IMR-90 (cell line): Measurements from ENCODE around the gene GAL3ST2. TPM values are rescaled to one million over a fixed set of nuclear protein-coding genes. Genes with fewer than 3 reads are reported as not detected.

Experiments
- ATAC-seq: fragments of 200-7000 bp; cut with Tn5 transposase; 2 replicates; pipeline ENCODE4 v1.9.1; 2020; ENCODE audit warnings: low read depth, mild to moderate bottlenecking, moderate library complexity
- BruUV-seq: library from RNA; stranded (reverse); fragments of 400-500 nt; replicated peaks from 2 replicates; lab custom pipeline; 2021; lab: Mats Ljungman, UMichigan
- CTCF ChIA-PET: fragments of 300-600 bp; formaldehyde crosslinking; extraction: SDS; loops from one replicate; lab custom pipeline; 2021; ENCODE audit warnings: antibody characterized with exemption; lab: Yijun Ruan, JAX
- POLR2A ChIA-PET: fragments of 300-600 bp; sonication (Branson Sonifier 250); formaldehyde crosslinking; loops from one replicate; lab custom pipeline; 2022; ENCODE audit warnings: antibody characterized with exemption; ENCODE audit not compliant: unreplicated experiment; lab: Charles Lee
- DNase-seq: peaks from one replicate; pipeline ENCODE4 v3.0.0; 2013
- H2AFZ ChIP-seq: replicated peaks from 2 replicates; pipeline ENCODE3; 2013; ENCODE audit warnings: low read length, mild to moderate bottlenecking; ENCODE audit not compliant: poor library complexity
- H2AK5ac ChIP-seq: 2 replicates; pipeline ENCODE4 v1.6.1; 2013; ENCODE audit warnings: low read depth, low read length, inconsistent platforms
- H2AK9ac ChIP-seq: replicated peaks from 2 replicates; pipeline ENCODE3; 2013; ENCODE audit warnings: mild to moderate bottlenecking, low read depth, low read length, moderate library complexity; ENCODE audit not compliant: poor library complexity
- H2BK120ac ChIP-seq: 2 replicates; pipeline ENCODE4 v1.6.1; 2013; ENCODE audit warnings: low read depth, low read length, inconsistent platforms
- H2BK15ac ChIP-seq: 3 replicates; pipeline ENCODE4 v1.6.1; 2013; ENCODE audit warnings: low read depth, low read length, inconsistent platforms
- H2BK20ac ChIP-seq: 2 replicates; pipeline ENCODE4 v1.6.1; 2013; ENCODE audit warnings: low read depth, mild to moderate bottlenecking, inconsistent platforms, low read length, moderate library complexity
- H2BK5ac ChIP-seq: 2 replicates; pipeline ENCODE4 v1.6.1; 2013; ENCODE audit warnings: mild to moderate bottlenecking, low read depth, low read length, inconsistent platforms; ENCODE audit not compliant: poor library complexity, severe bottlenecking
- H3K14ac ChIP-seq: replicated peaks from 2 replicates; pipeline ENCODE4 v1.6.1; 2013; ENCODE audit warnings: low read depth, low read length, inconsistent platforms
- H3K18ac ChIP-seq: 2 replicates; pipeline ENCODE4 v1.6.1; 2013; ENCODE audit warnings: low read depth, low read length, control low read depth
- H3K23ac ChIP-seq: 2 replicates; pipeline ENCODE4 v1.6.1; 2013; ENCODE audit warnings: low read depth, low read length, inconsistent platforms
- H3K27ac ChIP-seq: 2 replicates; pipeline ENCODE4 v1.5.1; 2013; ENCODE audit warnings: mild to moderate bottlenecking, control low read depth, low read length; ENCODE audit not compliant: insufficient read depth
- H3K27me3 ChIP-seq: 2 replicates; pipeline ENCODE4 v1.6.1; 2013; ENCODE audit warnings: low read length; ENCODE audit not compliant: control insufficient read depth, insufficient read depth
- H3K36me3 ChIP-seq: 2 replicates; pipeline ENCODE4 v1.6.1; 2013; ENCODE audit warnings: low read length, mixed read lengths; ENCODE audit not compliant: control insufficient read depth, insufficient read depth
- H3K4ac ChIP-seq: 2 replicates; pipeline ENCODE4 v1.6.1; 2013; ENCODE audit warnings: low read depth, low read length, inconsistent platforms
- H3K4me1 ChIP-seq: 2 replicates; pipeline ENCODE4 v1.6.1; 2013; ENCODE audit warnings: low read length, mixed read lengths; ENCODE audit not compliant: control insufficient read depth, insufficient read depth
- H3K4me2 ChIP-seq: 2 replicates; pipeline ENCODE4 v1.6.1; 2013; ENCODE audit warnings: low read depth, mild to moderate bottlenecking, control low read depth, low read length, moderate library complexity
- H3K4me3 ChIP-seq: 2 replicates; pipeline ENCODE4 v1.5.1; 2013; ENCODE audit warnings: low read depth, mild to moderate bottlenecking, control low read depth, low read length, moderate library complexity; ENCODE audit not compliant: insufficient read depth
- H3K56ac ChIP-seq: 2 replicates; pipeline ENCODE4 v1.6.1; 2013; ENCODE audit warnings: low read length, inconsistent platforms; ENCODE audit not compliant: insufficient read depth; ENCODE audit errors: extremely low read depth
- H3K79me1 ChIP-seq, 2 experiments: 2 replicates each; pipeline ENCODE4 v1.6.1; 2013; ENCODE audit warnings: low read length in 2 of 2, inconsistent platforms in 1 of 2, low read depth in 1 of 2
- H3K9ac ChIP-seq: 2 replicates; pipeline ENCODE4 v1.6.1; 2013; ENCODE audit warnings: low read depth, low read length, control low read depth
- H3K9me1 ChIP-seq: 2 replicates; pipeline ENCODE4 v1.6.1; 2013; ENCODE audit warnings: low read length, inconsistent platforms; ENCODE audit not compliant: insufficient read depth
- H3K9me3 ChIP-seq: 2 replicates; pipeline ENCODE4 v1.6.1; 2013; ENCODE audit warnings: low read length; ENCODE audit not compliant: control insufficient read depth, insufficient read depth
- H4K20me1 ChIP-seq: 2 replicates; pipeline ENCODE4 v1.6.1; 2013; ENCODE audit warnings: low read length, inconsistent platforms; ENCODE audit not compliant: insufficient read depth
- H4K5ac ChIP-seq: 2 replicates; pipeline ENCODE4 v1.6.1; 2013; ENCODE audit warnings: mild to moderate bottlenecking, low read depth, low read length, control low read depth
- H4K8ac ChIP-seq, 2 experiments: 2 replicates each; pipeline ENCODE4 v1.6.1; 2013; ENCODE audit warnings: low read depth in 2 of 2, low read length in 2 of 2, control low read depth in 1 of 2, inconsistent platforms in 1 of 2
- H4K91ac ChIP-seq: 2 replicates; pipeline ENCODE4 v1.6.1; 2013; ENCODE audit warnings: low read depth, low read length, inconsistent platforms; ENCODE audit not compliant: insufficient read depth
- BHLHE40 ChIP-seq: fragments of 150-350 bp; IDR thresholded peaks from 2 replicates; pipeline ENCODE4 v1.6.1; 2016; ENCODE audit warnings: mild to moderate bottlenecking, low read depth, low read length
- CEBPB ChIP-seq: IDR thresholded peaks from 2 replicates; pipeline ENCODE4 v1.6.1; 2012; ENCODE audit warnings: low read depth, low read length, improper control_type of control experiment
- CTCF ChIP-seq: conservative IDR thresholded peaks from 2 replicates; pipeline ENCODE4 v1.5.1; 2012; ENCODE audit warnings: mild to moderate bottlenecking, low read depth, low read length, improper control_type of control experiment
- FOS ChIP-seq: fragments of 150-350 bp; IDR thresholded peaks from 2 replicates; pipeline ENCODE4 v1.6.1; 2016; ENCODE audit warnings: low read depth, low read length
- MAFK ChIP-seq: IDR thresholded peaks from 2 replicates; pipeline ENCODE4 v1.6.1; 2012; ENCODE audit warnings: low read depth, low read length, improper control_type of control experiment
- MAZ ChIP-seq: IDR thresholded peaks from 2 replicates; pipeline ENCODE4 v1.6.1; 2012; ENCODE audit warnings: low read depth, mild to moderate bottlenecking, low read length, improper control_type of control experiment, moderate library complexity, borderline replicate concordance
- MXI1 ChIP-seq: IDR thresholded peaks from 2 replicates; pipeline ENCODE4 v1.6.1; 2012; ENCODE audit warnings: low read depth, mild to moderate bottlenecking, low read length, moderate library complexity, borderline replicate concordance
- NFE2L2 ChIP-seq: fragments of 150-350 bp; IDR thresholded peaks from 2 replicates; pipeline ENCODE4 v1.6.1; 2016; ENCODE audit warnings: low read depth, mild to moderate bottlenecking, low read length
- POLR2A ChIP-seq: IDR thresholded peaks from 2 replicates; pipeline ENCODE4 v1.6.1; 2012; ENCODE audit warnings: mild to moderate bottlenecking, low read depth, low read length
- RAD21 ChIP-seq: IDR thresholded peaks from 2 replicates; pipeline ENCODE4 v1.6.1; 2012; ENCODE audit warnings: low read length, improper control_type of control experiment
- RCOR1 ChIP-seq: IDR thresholded peaks from 2 replicates; pipeline ENCODE4 v1.6.1; 2012; ENCODE audit warnings: mild to moderate bottlenecking, low read length, improper control_type of control experiment; ENCODE audit not compliant: insufficient replicate concordance
- RFX5 ChIP-seq: IDR thresholded peaks from 2 replicates; pipeline ENCODE4 v1.8.0; 2012; ENCODE audit warnings: low read depth, mild to moderate bottlenecking, low read length, moderate library complexity
- SMC3 ChIP-seq: fragments of 150-350 bp; IDR thresholded peaks from 2 replicates; pipeline ENCODE4 v1.6.1; 2016; ENCODE audit warnings: low read depth, mild to moderate bottlenecking, antibody characterized with exemption, low read length, moderate library complexity
- USF2 ChIP-seq: fragments of 150-350 bp; IDR thresholded peaks from 2 replicates; pipeline ENCODE4 v1.6.1; 2017; ENCODE audit warnings: mild to moderate bottlenecking, antibody characterized with exemption, low read length, low read depth
- WGBS, 2 experiments: methylation state at CpG; one replicate each; pipeline versions ENCODE4 v1.1.5 to v1.1.7; 2013; ENCODE audit warnings: missing lambda C conversion rate in 2 of 2; ENCODE audit not compliant: insufficient read length in 1 of 2; ENCODE audit errors: extremely low coverage in 2 of 2; 5-methylcytosine and 5-hydroxymethylcytosine counted together
- dilution Hi-C: fragments of 300-500 bp; cut with HindIII; formaldehyde crosslinking; loops from one replicate; pipeline ENCODE4 v1.14.3; 2018; ENCODE audit warnings: low sequenced_read_pairs; ENCODE audit not compliant: unreplicated experiment
- in situ Hi-C: fragments of 300-500 bp; cut with MboI; formaldehyde crosslinking; loops from 3 replicates; pipeline ENCODE4 v1.14.3; 2019; ENCODE audit warnings: low sequenced_read_pairs, inconsistent platforms, mixed read lengths
- intact Hi-C: fragments of 100-400 bp; cut with micrococcal nuclease; formaldehyde crosslinking; loops from 2 replicates; pipeline ENCODE4 v1.10.0; 2022
- polyA plus RNA-seq, 3 experiments: library from polyadenylated mRNA; depleted of rRNA; stranded (reverse); fragments of >200 nt; gene quantifications; 2 replicates each; pipeline ENCODE4 v1.2.3, GENCODE V29; 2012; ENCODE audit warnings: low replicate concordance in 1 of 3
- total RNA-seq: library from RNA; depleted of rRNA; stranded (reverse); fragments of >200 nt; gene quantifications from 2 replicates; pipeline ENCODE4 v1.2.3, GENCODE V29; 2012

GAL3ST2 gene
- total and polyA plus RNA-seq, 2 of the 4 experiments (the other 2 are of a cell fraction): 0.07 TPM; not detected in 1

- Histone ChIP-seq H2BK15ac (no peak overlapping the region), H4K8ac (no peak overlapping the region), H3K18ac (no peak overlapping the region), H2AFZ (no peak overlapping the region), H3K4me3 (no peak overlapping the region), H3K36me3 (no peaks in the 10 kb centered on the region), H3K27ac (no peak overlapping the region), H4K5ac (no peak overlapping the region), H2BK5ac (no peak overlapping the region), H3K9me1 (no peaks in the 10 kb centered on the region; the same call in 1 of the 2 replicates), H3K4ac (no peak overlapping the region), H3K14ac (no peak overlapping the region), H3K79me1 (no peaks in the 10 kb centered on the region), H2AK9ac (peak overlapping the region; percentile 57), H4K91ac (no peak overlapping the region), H3K9me3 (no peaks in the 10 kb centered on the region), H4K20me1 (no peaks in the 10 kb centered on the region), H3K23ac (no peak overlapping the region), H3K9ac (no peak overlapping the region), H3K27me3 (peaks cover 33% of the 10 kb centered on the region), H2AK5ac (no peak overlapping the region), H2BK120ac (no peak overlapping the region), H2BK20ac (no peak overlapping the region), H3K4me2 (no peak overlapping the region; the same call in 1 of the 2 replicates), H3K56ac (no peak overlapping the region), H3K4me1 (peaks cover 6% of the 10 kb centered on the region; the same call in 1 of the 2 replicates)
- 22% methylated on average over 12 of the region's 35 CpGs; no CpG with 5 or more reads in 1 of the 2 experiments for WGBS, 2 experiments
- ChIA-PET POLR2A (no interaction called here), CTCF (no interaction called here)
- in situ Hi-C loops: no loop called here
- dilution Hi-C loops: no loop called here
- ATAC-seq: no peak
- BruUV-seq: no TSS peak
- intact Hi-C loops: no loop called here
- no peak for DNase-seq
- TF ChIP-seq MXI1 (no peak), SMC3 (no peak), FOS (no peak), RCOR1 (no peak), MAZ (no peak), BHLHE40 (no peak), RFX5 (no peak), MAFK (no peak), NFE2L2 (no peak), POLR2A (no peak), CEBPB (no peak), RAD21 (no peak), CTCF (no peak), USF2 (no peak)
Measured at GRCh38 chr2:241804326-241805229, 28.0 kb downstream of the GAL3ST2 start.
